ENCODE measurements around the gene LCN10. TPM values are rescaled to one million over a fixed set of nuclear protein-coding genes. Genes with fewer than 3 reads are reported as not detected.
"Not testable (repeated sequence)": the region's sequence is repeated elsewhere in the genome, so short reads cannot be mapped to it uniquely, and the experiment has no call there.

The LCN10 gene
- polyA plus RNA-seq, 3 donors, result 0.16 TPM; not detected in 2

DNA sequence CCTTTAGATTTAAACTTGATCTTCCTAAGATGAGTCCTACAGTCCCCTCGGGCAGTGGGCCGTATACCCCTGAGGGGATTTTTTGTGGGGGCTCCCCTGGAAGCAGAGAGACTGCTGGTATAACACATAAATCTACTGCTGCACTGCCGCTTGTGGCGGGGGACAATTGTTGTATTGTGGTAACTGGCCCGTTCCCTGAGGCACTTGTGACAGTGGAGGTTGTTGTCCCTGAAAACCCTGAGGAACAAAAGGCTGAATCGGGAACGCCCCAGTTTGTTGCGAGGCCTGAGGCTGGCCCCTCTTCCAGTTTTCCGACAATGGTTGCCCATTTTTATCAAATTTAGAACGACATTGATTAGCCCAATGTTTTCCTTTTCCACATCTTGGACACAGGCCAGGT lies 43.7 kb upstream of the LCN10 start:
- Histone ChIP-seq H3K79me2 (ENCODE audit: insufficient read depth, low read length) (no peaks in the 10 kb centered on the region), H3K36me3 (replicated peaks in 1 of 2; ENCODE audit: control insufficient read depth in 1 of 2, insufficient read depth in 2 of 2, low read length in 2 of 2) (no peaks in the 10 kb centered on the region), H3K27ac (ENCODE audit: low read depth in 1 of 2, low read length in 2 of 2) (no peak overlapping the region), H3K9ac (ENCODE audit: insufficient read depth, low read length, poor library complexity, severe bottlenecking) (no peak overlapping the region), H3K4me3 (replicated peaks in 1 of 3; ENCODE audit: low read depth in 2 of 3, low read length in 3 of 3) (no peak overlapping the region), H3K9me3 (replicated peaks in 1 of 2; ENCODE audit: control insufficient read depth in 1 of 2, insufficient read depth in 1 of 2, low read length in 2 of 2) (no peaks in the 10 kb centered on the region), H4K20me1 (ENCODE audit: insufficient read depth, low read length) (no peaks in the 10 kb centered on the region), H3K4me2 (replicated peaks; ENCODE audit: extremely low read depth, low read length, poor library complexity, severe bottlenecking) (no peak overlapping the region), H3K27me3 (ENCODE audit: control insufficient read depth in 2 of 2, insufficient read depth in 2 of 2, low read length in 2 of 2) (no peaks in the 10 kb centered on the region), H3K4me1 (ENCODE audit: control insufficient read depth in 1 of 2, insufficient read depth in 2 of 2, low read length in 2 of 2) (peaks cover 7 to 10% of the 10 kb centered on the region in 2 donors), H2AFZ (ENCODE audit: insufficient read depth, low read depth, low read length, poor library complexity, severe bottlenecking) (no peak overlapping the region)
- Mint-ChIP-seq H3K4me3 (no peak overlapping the region), H3K4me1 (peaks cover 8% of the 10 kb centered on the region), H3K9me3 (no peaks in the 10 kb centered on the region), H3K27ac (no peak overlapping the region), H3K36me3 (no peaks in the 10 kb centered on the region), H3K27me3 (ENCODE audit: low read depth in 3 of 3) (peaks cover 0 to 3% (median 0%) of the 10 kb centered on the region in 3 donors)
- TF ChIP-seq, protein P1, sequence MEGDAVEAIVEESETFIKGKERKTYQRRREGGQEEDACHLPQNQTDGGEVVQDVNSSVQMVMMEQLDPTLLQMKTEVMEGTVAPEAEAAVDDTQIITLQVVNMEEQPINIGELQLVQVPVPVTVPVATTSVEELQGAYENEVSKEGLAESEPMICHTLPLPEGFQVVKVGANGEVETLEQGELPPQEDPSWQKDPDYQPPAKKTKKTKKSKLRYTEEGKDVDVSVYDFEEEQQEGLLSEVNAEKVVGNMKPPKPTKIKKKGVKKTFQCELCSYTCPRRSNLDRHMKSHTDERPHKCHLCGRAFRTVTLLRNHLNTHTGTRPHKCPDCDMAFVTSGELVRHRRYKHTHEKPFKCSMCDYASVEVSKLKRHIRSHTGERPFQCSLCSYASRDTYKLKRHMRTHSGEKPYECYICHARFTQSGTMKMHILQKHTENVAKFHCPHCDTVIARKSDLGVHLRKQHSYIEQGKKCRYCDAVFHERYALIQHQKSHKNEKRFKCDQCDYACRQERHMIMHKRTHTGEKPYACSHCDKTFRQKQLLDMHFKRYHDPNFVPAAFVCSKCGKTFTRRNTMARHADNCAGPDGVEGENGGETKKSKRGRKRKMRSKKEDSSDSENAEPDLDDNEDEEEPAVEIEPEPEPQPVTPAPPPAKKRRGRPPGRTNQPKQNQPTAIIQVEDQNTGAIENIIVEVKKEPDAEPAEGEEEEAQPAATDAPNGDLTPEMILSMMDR (IDR thresholded peaks at IDR 0.05), result no peak
- WGBS (ENCODE audit: insufficient coverage), result 95% methylated on average over 5 of the region's 10 CpGs
- intact Hi-C loops (cut with micrococcal nuclease), result loop anchor here (5.0 to 10.0 kb wide), 2 partner anchors 246 to 278 kb away; partner anchors contain the start of gene FUT7 (in 1 of the 2)
- DNase-seq, result no peak

DNA sequence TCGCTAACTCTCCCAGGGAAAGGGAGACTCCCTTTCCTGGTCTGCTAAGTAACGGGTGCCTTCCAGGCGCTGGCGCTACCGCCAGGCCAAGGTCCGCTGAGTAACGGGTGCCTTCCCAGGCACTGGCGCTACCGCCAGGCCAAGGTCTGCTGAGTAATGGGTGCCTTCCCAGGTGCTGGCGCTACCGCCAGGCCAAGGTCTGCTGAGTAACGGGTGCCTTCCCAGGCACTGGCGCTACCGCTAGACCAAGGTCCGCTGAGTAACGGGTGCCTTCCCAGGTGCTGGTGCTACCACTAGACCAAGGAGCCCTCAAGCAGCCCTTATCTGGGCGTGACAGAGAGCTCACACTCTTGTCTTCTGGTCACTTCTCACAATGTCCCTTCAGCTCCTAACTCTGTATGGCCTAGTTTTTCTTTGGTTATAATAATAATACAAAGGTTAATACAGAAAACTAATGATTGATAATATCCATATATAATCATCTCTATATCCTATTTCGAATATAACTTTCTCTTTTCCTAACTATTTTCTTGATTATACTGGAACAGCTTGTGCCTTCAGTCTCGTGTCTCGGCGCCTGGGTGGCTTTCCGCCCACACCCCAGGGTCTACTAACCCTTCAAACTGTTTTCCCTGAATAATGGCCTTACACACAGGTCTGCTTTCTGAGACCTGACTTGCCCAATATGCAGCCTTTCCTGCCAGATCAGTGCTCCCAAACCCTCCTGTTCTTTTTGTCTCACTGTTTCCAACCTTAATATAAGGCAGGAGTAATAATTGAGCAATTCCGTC lies 43.0 kb upstream of the LCN10 start:
- 93% methylated on average over 20 of the region's 23 CpGs for WGBS (ENCODE audit: insufficient coverage)
- H3K36me3 Mint-ChIP-seq; H3K4me3 Mint-ChIP-seq; H3K4me1 Mint-ChIP-seq; H3K79me2 ChIP-seq (ENCODE audit: insufficient read depth, low read length); H3K4me2 ChIP-seq (replicated peaks; ENCODE audit: extremely low read depth, low read length, poor library complexity, severe bottlenecking); H3K9ac ChIP-seq (ENCODE audit: insufficient read depth, low read length, poor library complexity, severe bottlenecking); H3K9me3 ChIP-seq (replicated peaks in 1 of 2; ENCODE audit: control insufficient read depth in 1 of 2, insufficient read depth in 1 of 2, low read length in 2 of 2); H3K27ac ChIP-seq (ENCODE audit: low read depth in 1 of 2, low read length in 2 of 2); H3K4me1 ChIP-seq (ENCODE audit: control insufficient read depth in 1 of 2, insufficient read depth in 2 of 2, low read length in 2 of 2); DNase-seq; H3K9me3 Mint-ChIP-seq; H2AFZ ChIP-seq (ENCODE audit: insufficient read depth, low read depth, low read length, poor library complexity, severe bottlenecking); H3K36me3 ChIP-seq (replicated peaks in 1 of 2; ENCODE audit: control insufficient read depth in 1 of 2, insufficient read depth in 2 of 2, low read length in 2 of 2); H3K27me3 Mint-ChIP-seq (ENCODE audit: low read depth in 3 of 3); H3K4me3 ChIP-seq (replicated peaks in 1 of 3; ENCODE audit: low read depth in 2 of 3, low read length in 3 of 3); H3K27me3 ChIP-seq (ENCODE audit: control insufficient read depth in 2 of 2, insufficient read depth in 2 of 2, low read length in 2 of 2); H3K27ac Mint-ChIP-seq; H4K20me1 ChIP-seq (ENCODE audit: insufficient read depth, low read length): not testable (repeated sequence)
- intact Hi-C loops (cut with micrococcal nuclease), result loop anchor here (5.0 to 10.0 kb wide), 2 partner anchors 247 to 279 kb away; partner anchors contain the start of gene FUT7 (in 1 of the 2)

Data from CD14-positive monocyte (primary cell).